ENCODE data around the gene SUPT4H1.
"Not testable (repeated sequence)": the region's sequence is repeated elsewhere in the genome, so short reads cannot be mapped to it uniquely, and the experiment has no call there.

The SUPT4H1 gene

GRCh38 chr17:58351831-58352595, at the start of gene SUPT4H1:
Gene SUPT4H1, minus strand, starts transcription at chr17:58352201. Its CDS starts 66 bp downstream, at chr17:58352135.
- peak; percentile 72 to 79 for DNase-seq

DNA sequence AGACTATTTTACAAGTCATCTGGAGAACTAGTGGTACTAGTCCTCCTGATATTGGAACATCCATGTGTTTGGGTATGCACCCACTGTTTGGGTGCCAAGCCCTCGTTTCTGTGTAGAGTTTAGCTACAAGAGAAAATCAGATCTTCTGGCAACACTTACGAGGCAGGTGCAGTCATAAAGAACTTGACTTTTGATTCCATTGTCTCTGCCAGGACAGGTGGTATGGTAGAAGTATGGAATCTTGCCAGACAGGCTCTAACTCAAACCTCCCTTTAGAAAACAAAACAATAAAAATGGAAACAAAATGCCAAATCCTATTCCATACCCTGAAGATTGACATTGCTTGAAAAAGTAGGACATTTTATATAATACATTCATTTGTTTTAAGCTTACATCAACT, 49.3 kb upstream of the SUPT4H1 start:
- no peak for DNase-seq

GRCh38 chr17:58400826-58401225, 48.8 kb upstream of the SUPT4H1 start:
- DNase-seq, result no peak

GRCh38 chr17:58399974-58400373, 48.0 kb upstream of the SUPT4H1 start:
- no peak for DNase-seq

DNA sequence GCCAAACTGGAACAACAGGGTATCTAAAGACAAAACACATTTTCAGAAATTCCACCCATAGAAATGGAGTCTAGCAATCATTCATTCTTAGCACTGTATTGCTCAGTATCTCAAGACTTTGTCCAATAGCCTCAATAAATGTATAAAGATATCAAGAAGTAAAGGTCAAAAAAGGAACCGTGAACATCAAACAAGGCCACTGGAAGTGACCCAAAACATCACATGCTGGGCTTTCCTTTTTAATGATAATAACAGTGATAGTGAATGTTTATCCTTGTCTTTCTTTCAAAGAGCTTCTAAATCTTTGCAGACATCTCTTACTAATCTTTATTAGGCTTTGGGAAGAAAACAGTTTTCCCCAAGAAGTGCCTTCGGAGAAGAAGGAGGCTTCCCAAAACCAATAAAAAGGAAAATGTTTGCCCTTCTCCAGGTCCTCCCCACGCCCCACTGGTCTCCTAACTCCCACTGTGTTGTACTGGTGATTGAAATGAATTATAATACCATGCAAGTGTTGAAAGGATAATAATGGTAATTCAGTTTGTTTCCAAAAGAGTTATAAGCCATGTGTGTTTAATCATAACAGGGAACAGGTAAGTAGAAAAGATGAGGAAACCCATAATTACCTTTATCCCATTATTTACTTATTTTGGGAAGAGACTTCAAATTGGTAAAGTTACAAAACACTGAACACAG, 46.7 kb upstream of the SUPT4H1 start:
- DNase-seq, result no peak

- DNase-seq, result not testable (repeated sequence)
These were observed 45.4 kb upstream of the SUPT4H1 start for GRCh38 chr17:58397421-58397820.

DNA sequence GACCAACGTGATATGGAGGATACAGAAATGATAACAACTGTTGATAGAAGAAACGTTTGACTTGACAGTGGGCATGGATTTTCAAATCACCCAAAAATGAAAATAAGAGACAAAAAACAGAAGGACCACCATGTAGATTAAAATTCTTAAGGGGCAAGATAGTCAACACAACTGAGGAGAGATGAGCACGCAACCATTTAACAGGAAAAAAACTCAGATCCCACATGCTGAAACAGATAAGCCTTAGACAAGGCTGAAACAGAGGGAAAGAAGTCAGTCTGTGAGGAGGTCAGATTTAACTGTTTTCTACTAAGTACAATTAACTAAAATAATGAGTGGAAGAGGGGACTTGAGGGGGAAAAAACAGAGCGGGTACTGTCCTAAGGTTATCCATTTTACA, 44.2 kb upstream of the SUPT4H1 start:
- no peak for DNase-seq

DNA sequence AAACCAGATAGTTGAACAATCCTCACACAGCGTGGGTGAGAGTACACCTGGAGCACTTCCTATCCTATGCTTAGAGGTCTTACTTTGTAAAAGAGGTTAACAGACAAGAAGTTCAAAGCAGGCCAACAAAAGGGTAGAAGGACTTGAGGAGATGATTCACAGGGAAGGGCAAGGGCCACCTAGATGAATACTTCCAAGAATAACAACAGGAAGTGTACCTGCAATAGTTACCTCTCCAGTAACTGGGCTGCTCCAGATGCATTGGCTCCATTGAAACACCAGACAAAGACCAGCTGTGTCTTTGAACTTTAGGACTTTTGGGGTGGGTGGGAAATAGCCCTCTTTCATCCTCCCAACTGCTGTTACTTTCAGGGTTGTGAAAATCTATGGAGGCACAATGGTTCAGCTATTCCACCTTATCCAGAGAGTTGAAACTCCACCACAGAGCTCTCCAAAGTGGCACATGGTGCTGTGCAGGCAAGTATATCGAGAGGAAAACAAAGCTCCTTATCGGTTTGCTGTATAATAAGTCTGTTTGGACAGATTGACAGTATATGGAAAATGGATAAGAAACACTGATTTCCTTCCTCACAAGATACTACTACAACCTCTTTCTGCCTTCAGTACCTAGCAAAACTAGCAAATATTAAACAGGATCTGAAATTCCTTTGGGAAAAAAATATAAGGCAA, 42.7 kb upstream of the SUPT4H1 start:
- DNase-seq, result no peak

DNA sequence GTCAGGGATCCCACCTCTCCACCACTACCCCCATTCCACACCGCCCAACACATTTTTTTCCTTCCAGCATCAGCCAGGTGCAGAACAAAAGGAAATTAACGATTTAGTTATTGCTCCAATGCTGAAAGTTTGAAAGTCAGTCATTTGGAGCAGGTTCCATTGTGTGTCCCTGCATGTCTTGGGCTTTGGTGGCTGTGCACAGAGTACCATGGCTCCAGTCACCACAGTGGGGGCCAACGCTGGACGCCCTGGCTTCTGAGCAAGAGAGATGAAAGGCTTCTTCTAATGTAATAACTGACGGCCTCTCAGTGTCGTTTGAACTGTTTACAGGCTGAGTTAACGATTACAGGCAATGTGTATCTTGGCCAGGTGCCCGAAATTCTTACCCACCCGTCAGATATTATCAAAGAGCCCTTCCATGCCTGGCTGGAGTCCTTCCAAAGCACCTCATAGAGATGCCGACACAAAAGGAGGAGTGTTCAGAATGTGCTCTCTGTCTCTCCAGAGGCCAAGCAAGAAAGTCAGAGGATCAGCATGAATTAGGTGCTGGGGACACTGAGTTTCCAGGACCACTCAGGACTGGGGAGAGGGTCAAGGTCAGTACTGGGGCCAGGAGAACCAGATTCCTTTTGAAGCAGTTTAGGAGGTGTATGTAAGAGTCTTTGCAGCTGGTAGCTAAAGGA, 39.4 kb upstream of the SUPT4H1 start:
- DNase-seq, result no peak

DNA sequence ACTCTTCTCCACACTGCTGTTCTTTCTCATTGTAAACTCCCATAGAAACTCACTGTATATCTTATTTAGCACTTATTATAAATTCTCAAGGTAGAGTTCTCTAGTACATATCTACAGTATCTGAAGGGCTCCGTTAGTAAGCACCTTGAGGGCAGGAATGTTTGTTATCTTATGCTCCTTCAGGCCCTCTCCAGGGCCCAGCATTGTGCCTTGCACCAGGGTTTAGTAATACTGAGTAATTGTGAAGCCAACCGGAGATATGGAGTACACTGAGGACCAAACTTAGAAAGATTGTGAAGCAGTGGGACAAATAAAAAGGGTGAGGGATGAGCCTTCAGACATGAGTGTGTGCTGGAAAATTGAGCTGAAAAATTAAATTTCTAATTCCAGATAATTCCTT, 38.9 kb upstream of the SUPT4H1 start:
- DNase-seq, result no peak

GRCh38 chr17:58388302-58389190, 36.5 kb upstream of the SUPT4H1 start:
- DNase-seq, result no peak

DNA sequence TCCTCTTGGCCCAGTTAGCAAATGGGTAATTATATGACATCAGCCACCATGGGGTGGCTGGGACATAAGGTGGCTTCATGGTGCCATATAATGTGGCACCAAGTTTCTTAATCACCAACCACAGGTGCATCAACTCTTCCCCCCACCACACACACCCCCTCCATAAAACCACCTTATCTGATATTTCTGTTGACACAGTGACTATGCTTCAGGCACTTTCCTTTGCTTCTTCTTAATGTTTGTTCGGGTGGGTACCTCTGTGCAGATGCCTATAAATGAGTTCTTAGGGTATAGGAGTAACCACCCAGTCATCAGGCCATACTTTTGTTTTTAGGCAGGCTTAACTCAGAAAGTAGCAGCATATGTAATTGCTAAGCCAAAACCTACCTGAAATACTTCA, 35.8 kb upstream of the SUPT4H1 start:
- no peak for DNase-seq

- DNase-seq, result no peak
These were observed 34.7 kb upstream of the SUPT4H1 start for GRCh38 chr17:58386708-58387107.

DNA sequence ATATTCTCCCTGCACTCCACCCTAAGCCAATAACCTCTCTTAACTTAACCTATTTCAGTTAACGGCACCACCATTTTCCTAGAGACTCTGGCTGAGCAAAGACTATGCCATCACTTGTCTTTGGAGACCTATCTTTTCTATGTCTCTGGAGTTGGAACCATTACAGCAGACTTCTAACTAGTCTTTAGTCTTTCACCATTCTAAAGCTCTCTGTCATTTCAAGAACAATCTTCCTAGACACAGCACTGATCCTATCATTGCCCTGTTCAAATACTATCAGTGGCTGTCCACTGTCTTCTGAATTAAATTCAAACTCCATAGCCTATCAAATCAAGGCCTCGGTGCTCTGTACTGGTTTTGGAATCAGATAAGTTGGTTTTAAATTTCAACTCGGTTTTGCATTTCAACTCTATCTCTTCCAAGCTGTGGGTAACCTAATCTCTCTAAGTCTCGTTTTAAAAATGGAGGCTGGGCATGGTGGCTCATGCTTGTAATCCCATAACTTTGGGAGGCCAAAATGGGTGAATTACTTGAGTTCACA, 33.4 kb upstream of the SUPT4H1 start:
- DNase-seq, result no peak

GRCh38 chr17:58384897-58385296, 32.9 kb upstream of the SUPT4H1 start:
- DNase-seq, result no peak

GRCh38 chr17:58383892-58384462, 32.0 kb upstream of the SUPT4H1 start:
- no peak for DNase-seq

DNA sequence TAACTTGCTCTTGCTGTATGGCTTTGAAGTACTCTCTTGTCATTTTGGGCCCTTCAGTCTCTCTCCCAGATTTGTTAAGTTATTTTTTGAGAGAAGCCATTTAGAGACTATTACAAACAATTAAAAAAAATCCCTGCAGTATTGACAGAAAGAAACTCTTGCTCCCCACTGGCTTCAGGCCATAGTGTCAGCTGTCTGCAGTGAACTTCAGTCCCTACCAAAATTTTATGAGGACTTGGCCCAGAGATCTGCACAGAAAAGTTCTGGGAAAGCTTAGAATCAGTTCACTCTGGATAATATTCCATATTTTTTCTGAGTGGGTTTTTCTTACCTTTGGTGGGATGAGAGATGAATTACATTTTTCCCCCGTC, 30.9 kb upstream of the SUPT4H1 start:
- no peak for DNase-seq

DNA sequence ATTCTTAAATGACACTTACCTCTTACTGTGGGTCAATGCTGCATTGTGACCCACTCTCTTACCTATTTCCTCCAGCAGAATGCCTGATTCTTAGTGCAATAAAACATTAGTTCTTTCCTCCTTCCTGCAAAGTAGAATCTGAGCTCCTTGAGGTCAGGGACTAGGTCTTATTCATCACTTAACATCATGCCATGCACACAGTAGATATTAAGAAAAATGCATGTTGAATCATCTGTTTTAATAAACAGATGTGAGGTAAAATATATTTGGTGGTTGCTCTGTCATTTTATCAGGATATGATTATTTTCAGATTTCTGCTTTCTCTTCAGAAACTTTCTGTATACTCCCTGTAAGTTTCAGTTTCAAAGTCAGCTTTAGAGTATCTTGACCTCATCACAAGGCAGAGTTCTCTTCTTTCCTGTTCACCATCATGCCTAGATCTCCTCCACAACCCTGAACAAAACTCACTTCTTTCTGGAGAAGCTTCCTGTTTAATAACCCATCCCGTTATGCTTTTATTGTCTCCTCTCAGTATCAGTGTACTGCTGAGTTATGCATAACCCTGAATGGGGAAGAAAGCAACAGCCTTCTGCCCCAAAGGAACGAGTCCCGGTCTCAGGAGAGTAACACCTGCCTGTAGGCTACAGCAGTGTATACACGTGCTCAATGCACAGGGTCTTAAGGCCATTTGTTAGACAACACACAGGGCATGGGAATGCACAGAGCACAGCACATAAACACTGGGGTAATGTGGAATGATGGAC, 30.3 kb upstream of the SUPT4H1 start:
- DNase-seq, result no peak

- DNase-seq, result peak; percentile 23 to 25
These were observed 29.4 kb upstream of the SUPT4H1 start for GRCh38 chr17:58381124-58382035.
